ENCODE results near the gene UGT1A8.
"Not testable (repeated sequence)": the region's sequence is repeated elsewhere in the genome, so short reads cannot be mapped to it uniquely, and the experiment has no call there.

UGT1A8 gene

GRCh38 chr2:233650981-233651380, 33.5 kb downstream of the UGT1A8 start:
- no peaks in the 10 kb centered on the region for H3K36me3 ChIP-seq (ENCODE audit: control insufficient read depth, insufficient read depth, low read length)
- H3K27me3 ChIP-seq (ENCODE audit: control insufficient read depth, insufficient read depth, low read length), result no peaks in the 10 kb centered on the region
- H3K4me3 ChIP-seq (ENCODE audit: low read length), result no peak overlapping the region
- no peaks in the 10 kb centered on the region for H3K4me1 ChIP-seq (ENCODE audit: control insufficient read depth, insufficient read depth, low read length)
- H3K9ac ChIP-seq (ENCODE audit: low read length), result no peak overlapping the region
- H3K27ac ChIP-seq (ENCODE audit: low read depth, low read length), result no peak overlapping the region

DNA sequence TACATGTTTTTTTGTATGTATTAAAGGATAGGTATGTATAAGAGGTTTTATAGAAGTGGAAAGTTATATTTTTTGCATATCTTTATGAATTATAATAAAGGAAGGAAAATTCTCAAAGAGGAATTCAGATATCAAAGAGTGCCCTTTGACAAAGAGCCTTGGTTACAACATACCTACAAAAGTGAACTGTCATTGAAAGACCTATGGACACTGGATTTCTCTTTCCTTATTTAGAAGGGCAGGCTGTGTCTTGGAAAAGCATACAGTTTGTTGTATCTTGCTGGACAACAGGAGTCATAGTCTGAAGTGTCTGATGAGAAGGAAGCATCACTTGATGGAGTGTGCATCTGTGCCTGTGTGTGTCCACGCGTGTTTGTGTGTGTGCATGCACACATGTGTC, 34.0 kb downstream of the UGT1A8 start:
- H3K9ac ChIP-seq (ENCODE audit: low read length), result no peak overlapping the region
- H3K4me3 ChIP-seq (ENCODE audit: low read length), result no peak overlapping the region
- no peaks in the 10 kb centered on the region for H3K36me3 ChIP-seq (ENCODE audit: control insufficient read depth, insufficient read depth, low read length)
- no peak overlapping the region for H3K27ac ChIP-seq (ENCODE audit: low read depth, low read length)
- no peaks in the 10 kb centered on the region for H3K27me3 ChIP-seq (ENCODE audit: control insufficient read depth, insufficient read depth, low read length)
- no peaks in the 10 kb centered on the region for H3K4me1 ChIP-seq (ENCODE audit: control insufficient read depth, insufficient read depth, low read length)

GRCh38 chr2:233654501-233654900, 37.1 kb downstream of the UGT1A8 start:
- Histone ChIP-seq H3K36me3 (ENCODE audit: control insufficient read depth, insufficient read depth, low read length) (no peaks in the 10 kb centered on the region), H3K27ac (ENCODE audit: low read depth, low read length) (no peak overlapping the region), H3K4me1 (ENCODE audit: control insufficient read depth, insufficient read depth, low read length) (no peaks in the 10 kb centered on the region), H3K27me3 (ENCODE audit: control insufficient read depth, insufficient read depth, low read length) (no peaks in the 10 kb centered on the region), H3K4me3 (ENCODE audit: low read length) (no peak overlapping the region), H3K9ac (ENCODE audit: low read length) (no peak overlapping the region)

DNA sequence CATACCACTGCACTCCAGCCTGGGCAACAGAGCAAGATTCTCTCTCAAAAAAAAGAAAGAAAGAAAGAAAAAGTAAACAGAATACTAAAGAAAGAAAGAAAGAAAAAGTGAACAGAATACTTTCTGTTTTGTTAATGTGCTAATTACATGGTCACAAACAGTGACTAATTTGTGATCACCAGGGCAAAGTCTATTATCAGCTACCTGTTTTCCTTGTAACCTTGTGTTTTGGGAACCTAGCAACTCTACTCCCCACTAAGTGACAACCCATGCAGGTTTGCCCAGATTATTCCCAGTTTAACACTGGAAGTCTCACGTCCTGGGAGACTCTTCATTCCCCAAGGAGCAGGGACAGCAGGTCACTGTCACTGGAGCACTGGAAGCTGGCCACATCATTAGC, 37.6 kb downstream of the UGT1A8 start:
- H3K27ac ChIP-seq (ENCODE audit: low read depth, low read length), result no peak overlapping the region
- H3K9ac ChIP-seq (ENCODE audit: low read length), result no peak overlapping the region
- H3K4me3 ChIP-seq (ENCODE audit: low read length), result no peak overlapping the region
- H3K36me3 ChIP-seq (ENCODE audit: control insufficient read depth, insufficient read depth, low read length), result no peaks in the 10 kb centered on the region
- no peaks in the 10 kb centered on the region for H3K4me1 ChIP-seq (ENCODE audit: control insufficient read depth, insufficient read depth, low read length)
- no peaks in the 10 kb centered on the region for H3K27me3 ChIP-seq (ENCODE audit: control insufficient read depth, insufficient read depth, low read length)

DNA sequence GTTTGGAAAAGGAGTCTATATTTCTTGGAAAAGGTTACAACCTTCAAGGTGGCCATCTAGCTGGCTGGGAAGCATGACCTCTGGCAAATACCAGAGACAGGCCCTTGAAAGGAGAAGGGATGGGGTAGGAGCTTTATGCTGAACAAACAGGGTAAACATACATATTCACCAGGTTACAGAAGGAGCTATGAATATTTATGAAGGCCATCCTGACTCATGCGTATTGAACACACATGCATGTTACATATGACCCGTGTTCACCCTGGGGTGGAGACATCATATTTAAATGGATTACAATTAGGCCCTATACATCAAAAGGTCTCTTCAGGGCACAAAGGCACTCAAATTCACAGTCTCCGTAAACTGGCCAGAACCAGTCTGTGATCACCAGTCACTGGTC, 38.5 kb downstream of the UGT1A8 start:
- H3K27ac ChIP-seq (ENCODE audit: low read depth, low read length); H3K4me3 ChIP-seq (ENCODE audit: low read length); H3K36me3 ChIP-seq (ENCODE audit: control insufficient read depth, insufficient read depth, low read length); H3K9ac ChIP-seq (ENCODE audit: low read length); H3K4me1 ChIP-seq (ENCODE audit: control insufficient read depth, insufficient read depth, low read length); H3K27me3 ChIP-seq (ENCODE audit: control insufficient read depth, insufficient read depth, low read length): not testable (repeated sequence)

DNA sequence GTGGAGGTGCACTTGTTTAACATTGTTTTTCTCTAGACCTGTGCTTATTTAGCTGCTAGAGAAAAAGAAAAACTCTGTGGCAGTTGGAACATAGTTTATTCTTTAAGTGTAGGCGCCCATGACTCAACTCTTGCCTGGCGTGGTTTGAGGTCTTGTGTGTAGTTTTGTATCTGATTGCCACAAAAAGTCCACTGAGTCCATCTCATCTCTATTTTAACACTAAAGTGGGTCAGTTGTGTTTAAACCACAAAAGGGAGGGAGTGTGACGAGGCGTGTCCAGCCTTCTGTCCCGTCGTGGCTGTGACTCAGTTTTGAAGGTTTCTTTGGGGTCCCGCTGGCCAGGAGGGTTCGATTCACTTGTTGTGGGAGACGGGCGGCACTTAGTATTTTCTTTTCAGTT, 39.0 kb downstream of the UGT1A8 start:
- Histone ChIP-seq H3K4me3 (ENCODE audit: low read length) (no peak overlapping the region), H3K4me1 (ENCODE audit: control insufficient read depth, insufficient read depth, low read length) (no peaks in the 10 kb centered on the region), H3K27me3 (ENCODE audit: control insufficient read depth, insufficient read depth, low read length) (no peaks in the 10 kb centered on the region), H3K9ac (ENCODE audit: low read length) (no peak overlapping the region), H3K27ac (ENCODE audit: low read depth, low read length) (no peak overlapping the region), H3K36me3 (ENCODE audit: control insufficient read depth, insufficient read depth, low read length) (no peaks in the 10 kb centered on the region)

DNA sequence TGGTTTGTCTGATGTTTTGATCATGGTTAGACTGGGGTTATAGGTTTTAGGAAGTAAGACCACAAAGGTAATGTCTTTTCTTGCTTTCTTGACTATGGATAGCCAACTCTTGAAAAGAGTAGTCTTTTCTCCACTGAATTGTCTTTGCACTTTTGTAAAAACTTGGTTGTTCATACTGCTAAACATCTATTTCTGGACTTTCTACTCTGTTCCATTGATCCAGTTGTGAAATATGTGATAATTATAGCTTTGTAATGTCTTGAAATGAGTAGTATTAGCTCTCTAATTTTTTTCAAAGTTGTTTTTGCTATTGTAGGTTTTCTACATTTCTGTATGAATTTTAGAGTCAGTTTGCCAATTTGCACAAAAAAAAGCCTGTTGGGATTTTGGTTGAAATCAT, 41.2 kb downstream of the UGT1A8 start:
- H3K9ac ChIP-seq (ENCODE audit: low read length), result no peak overlapping the region
- no peak overlapping the region for H3K4me3 ChIP-seq (ENCODE audit: low read length)
- no peaks in the 10 kb centered on the region for H3K4me1 ChIP-seq (ENCODE audit: control insufficient read depth, insufficient read depth, low read length)
- no peaks in the 10 kb centered on the region for H3K27me3 ChIP-seq (ENCODE audit: control insufficient read depth, insufficient read depth, low read length)
- no peaks in the 10 kb centered on the region for H3K36me3 ChIP-seq (ENCODE audit: control insufficient read depth, insufficient read depth, low read length)
- H3K27ac ChIP-seq (ENCODE audit: low read depth, low read length), result no peak overlapping the region

DNA sequence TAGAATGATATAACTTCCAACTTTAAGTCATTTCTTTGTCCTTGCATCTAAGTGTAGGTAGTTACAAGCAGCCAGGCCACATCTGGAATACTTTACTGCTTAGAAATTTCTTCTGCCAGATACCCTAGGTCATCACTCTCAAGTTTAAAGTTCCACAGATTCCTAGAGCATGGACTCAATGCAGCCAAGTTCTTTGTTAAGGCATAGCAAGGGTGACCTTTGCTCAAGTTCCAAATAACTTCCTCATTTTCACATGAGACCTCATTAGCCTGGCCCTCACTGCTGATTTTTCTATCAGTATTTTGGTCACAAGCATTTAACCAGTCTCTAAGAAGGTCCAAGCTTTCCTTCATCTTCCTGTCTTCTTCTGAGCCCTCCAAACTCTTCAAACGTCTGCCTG, 46.5 kb downstream of the UGT1A8 start:
- no peaks in the 10 kb centered on the region for H3K36me3 ChIP-seq (ENCODE audit: control insufficient read depth, insufficient read depth, low read length)
- H3K4me3 ChIP-seq (ENCODE audit: low read length), result no peak overlapping the region
- H3K9ac ChIP-seq (ENCODE audit: low read length), result no peak overlapping the region
- H3K27ac ChIP-seq (ENCODE audit: low read depth, low read length), result no peak overlapping the region
- no peaks in the 10 kb centered on the region for H3K4me1 ChIP-seq (ENCODE audit: control insufficient read depth, insufficient read depth, low read length)
- H3K27me3 ChIP-seq (ENCODE audit: control insufficient read depth, insufficient read depth, low read length), result no peaks in the 10 kb centered on the region

DNA sequence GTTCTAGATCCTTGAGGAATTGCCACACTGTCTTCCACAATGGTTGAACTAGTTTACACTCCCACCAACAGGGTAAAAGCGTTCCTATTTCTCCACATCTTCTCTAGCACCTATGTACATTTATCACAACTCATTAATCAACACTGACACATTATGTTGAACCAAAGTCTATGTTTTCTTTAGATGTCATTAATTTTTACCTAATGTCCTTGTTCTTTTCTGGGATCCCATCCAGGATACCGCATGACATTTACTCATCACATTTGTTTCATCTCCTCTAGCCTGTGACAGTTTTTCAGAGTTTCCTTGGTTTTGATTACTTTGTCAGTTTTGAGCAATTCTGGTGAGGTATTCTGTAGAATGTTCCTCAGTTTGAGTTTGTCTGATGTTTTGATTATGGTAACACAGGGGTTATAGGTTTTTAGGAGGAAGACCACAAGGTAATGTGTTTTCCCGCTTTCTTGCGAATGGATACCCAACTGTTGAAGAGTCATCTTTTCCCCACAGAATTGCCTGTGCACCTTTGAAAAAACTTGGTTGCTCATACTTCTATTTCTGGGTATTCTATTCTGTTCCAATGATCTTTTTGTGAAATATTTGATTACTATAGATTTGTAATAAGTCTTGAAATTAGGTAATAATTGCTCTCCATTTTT, 51.3 kb downstream of the UGT1A8 start:
- no peaks in the 10 kb centered on the region for H3K27me3 ChIP-seq (ENCODE audit: control insufficient read depth, insufficient read depth, low read length)

DNA sequence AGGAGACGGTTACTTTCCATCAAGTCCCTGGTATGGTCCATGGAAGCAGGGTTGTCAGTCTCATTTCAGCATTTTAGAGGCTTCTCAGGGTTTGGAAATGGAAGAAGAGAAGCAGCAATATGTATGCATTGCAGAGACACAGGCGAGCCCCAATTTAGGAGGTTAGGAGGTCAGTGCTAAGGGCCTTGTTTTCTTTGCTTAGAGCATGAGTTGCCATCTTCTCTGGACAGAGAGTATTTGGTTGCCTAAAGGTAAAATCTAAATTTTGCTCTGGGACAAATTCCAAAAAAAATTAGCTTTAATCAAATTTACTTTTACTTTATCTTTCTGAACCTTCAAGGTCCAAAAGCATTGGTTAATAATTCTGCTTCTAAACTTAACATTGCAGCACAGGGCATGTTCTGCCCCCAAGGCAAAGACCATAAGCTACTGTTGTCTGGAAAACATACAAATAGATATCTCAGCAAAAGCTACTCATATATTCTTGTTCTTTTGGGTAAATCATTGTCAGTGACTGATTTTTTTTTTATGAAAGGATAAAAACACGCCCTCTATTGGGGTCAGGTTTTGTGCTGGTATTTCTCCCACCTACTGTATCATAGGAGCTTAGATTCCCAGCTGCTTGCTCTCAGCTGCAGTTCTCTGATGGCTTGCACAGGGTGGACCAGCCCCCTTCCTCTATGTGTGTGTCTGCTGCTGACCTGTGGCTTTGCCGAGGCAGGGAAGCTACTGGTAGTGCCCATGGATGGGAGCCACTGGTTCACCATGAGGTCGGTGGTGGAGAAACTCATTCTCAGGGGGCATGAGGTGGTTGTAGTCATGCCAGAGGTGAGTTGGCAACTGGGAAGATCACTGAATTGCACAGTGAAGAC, 54.1 kb downstream of the UGT1A8 start, which contains the start of gene UGT1A9:
Gene UGT1A9 (plus strand): TSS at position 609 of the 872 bp plus-strand sequence. CDS start 37 bp downstream, at position 646.
- Histone ChIP-seq H3K36me3 (ENCODE audit: control insufficient read depth, insufficient read depth, low read length) (no peaks in the 10 kb centered on the region), H3K4me3 (ENCODE audit: low read length) (no peak within 1 kb of the TSS), H3K9ac (ENCODE audit: low read length) (no peak within 1 kb of the TSS), H3K27ac (ENCODE audit: low read depth, low read length) (no peak within 1 kb of the TSS), H3K4me1 (ENCODE audit: control insufficient read depth, insufficient read depth, low read length) (no peaks in the 10 kb centered on the region), H3K27me3 (ENCODE audit: control insufficient read depth, insufficient read depth, low read length) (no peaks in the 10 kb centered on the region)

More for the DNA sequence above, 51.3 kb downstream of the UGT1A8 start:
- no peak overlapping the region for H3K4me3 ChIP-seq (ENCODE audit: low read length)
- no peaks in the 10 kb centered on the region for H3K36me3 ChIP-seq (ENCODE audit: control insufficient read depth, insufficient read depth, low read length)
- no peaks in the 10 kb centered on the region for H3K4me1 ChIP-seq (ENCODE audit: control insufficient read depth, insufficient read depth, low read length)
- no peak overlapping the region for H3K9ac ChIP-seq (ENCODE audit: low read length)
- H3K27ac ChIP-seq (ENCODE audit: low read depth, low read length), result no peak overlapping the region

GRCh38 chr2:233672886-233673285, 55.5 kb downstream of the UGT1A8 start:
- no peak overlapping the region for H3K4me3 ChIP-seq (ENCODE audit: low read length)
- no peaks in the 10 kb centered on the region for H3K27me3 ChIP-seq (ENCODE audit: control insufficient read depth, insufficient read depth, low read length)
- no peak overlapping the region for H3K27ac ChIP-seq (ENCODE audit: low read depth, low read length)
- H3K9ac ChIP-seq (ENCODE audit: low read length), result no peak overlapping the region
- no peaks in the 10 kb centered on the region for H3K36me3 ChIP-seq (ENCODE audit: control insufficient read depth, insufficient read depth, low read length)
- no peaks in the 10 kb centered on the region for H3K4me1 ChIP-seq (ENCODE audit: control insufficient read depth, insufficient read depth, low read length)

DNA sequence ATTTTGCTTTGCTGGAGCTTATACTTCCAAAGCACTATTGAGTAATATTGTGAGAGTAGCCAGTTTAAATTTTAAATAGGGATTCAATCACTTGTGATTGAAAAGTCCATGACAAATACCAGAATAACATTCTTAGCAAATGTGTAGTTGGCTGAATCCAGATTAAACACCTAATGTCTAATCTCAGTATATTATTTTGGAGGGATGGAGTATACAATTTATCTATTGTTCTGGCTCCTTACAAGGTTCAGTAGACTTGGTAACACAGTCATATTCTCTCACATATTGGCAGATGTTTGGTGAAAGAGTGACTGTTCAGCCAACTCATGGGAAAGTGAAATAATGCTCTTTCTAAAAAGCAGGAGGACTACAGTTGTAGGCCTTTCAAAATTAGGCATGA, 56.5 kb downstream of the UGT1A8 start:
- no peaks in the 10 kb centered on the region for H3K4me1 ChIP-seq (ENCODE audit: control insufficient read depth, insufficient read depth, low read length)
- H3K27ac ChIP-seq (ENCODE audit: low read depth, low read length), result no peak overlapping the region
- no peaks in the 10 kb centered on the region for H3K27me3 ChIP-seq (ENCODE audit: control insufficient read depth, insufficient read depth, low read length)
- H3K9ac ChIP-seq (ENCODE audit: low read length), result no peak overlapping the region
- H3K36me3 ChIP-seq (ENCODE audit: control insufficient read depth, insufficient read depth, low read length), result no peaks in the 10 kb centered on the region
- no peak overlapping the region for H3K4me3 ChIP-seq (ENCODE audit: low read length)

DNA sequence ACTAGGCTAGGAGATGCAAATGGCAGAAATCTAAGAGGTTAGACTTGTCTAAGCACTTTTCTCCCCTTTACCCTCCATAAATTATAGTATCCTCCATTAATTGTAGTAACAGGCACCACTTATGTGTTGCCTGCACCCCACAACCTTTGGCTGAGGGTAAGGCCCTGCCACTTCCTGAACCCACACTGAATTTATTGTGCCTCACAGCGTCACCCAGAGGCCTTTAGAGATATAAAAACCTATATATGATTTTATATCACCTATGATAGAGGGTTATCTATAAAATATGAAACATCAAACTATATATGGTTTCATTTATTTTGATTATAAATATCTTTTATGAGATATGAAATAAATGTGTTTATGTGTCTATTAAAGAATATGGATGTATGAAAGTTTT, 56.9 kb downstream of the UGT1A8 start:
- Histone ChIP-seq H3K9ac (ENCODE audit: low read length) (no peak overlapping the region), H3K27ac (ENCODE audit: low read depth, low read length) (no peak overlapping the region)

More for the DNA sequence above, 56.9 kb downstream of the UGT1A8 start:
- no peaks in the 10 kb centered on the region for H3K27me3 ChIP-seq (ENCODE audit: control insufficient read depth, insufficient read depth, low read length)
- H3K4me1 ChIP-seq (ENCODE audit: control insufficient read depth, insufficient read depth, low read length), result no peaks in the 10 kb centered on the region
- no peak overlapping the region for H3K4me3 ChIP-seq (ENCODE audit: low read length)
- no peaks in the 10 kb centered on the region for H3K36me3 ChIP-seq (ENCODE audit: control insufficient read depth, insufficient read depth, low read length)

Data from rectal smooth muscle tissue (tissue), 1 donor.